Upper lobe of left lung (tissue), 4 donors: ENCODE results near the gene DOCK8.

Source experiments
- CTCF ChIP-seq, 6 experiments: fragments of 450-650 bp in 4 of 6; fragments of 200-600 bp in 2 of 6; sonication (generic) in 2 of 6; IDR thresholded peaks; one replicate each; pipeline ENCODE4 v1.5.1; 2016 to 2019; ENCODE audit warnings: antibody characterized with exemption in 6 of 6
- EP300 ChIP-seq, 4 donors: sonication (generic); formaldehyde crosslinking; IDR thresholded peaks; one replicate each; pipeline ENCODE4 v1.5.1; 2017; ENCODE audit warnings: antibody characterized with exemption in 4 of 4, control low read depth in 2 of 4
- POLR2A ChIP-seq, 4 donors: fragments of 450-650 bp; IDR thresholded peaks; one replicate each; pipeline ENCODE4 v1.5.1; 2016 to 2017; ENCODE audit warnings: antibody characterized with exemption in 4 of 4, mild to moderate bottlenecking in 2 of 4

GRCh38 chr9:389159-389558 is 174.5 kb downstream of the DOCK8 start:
- TF ChIP-seq CTCF (IDR thresholded peaks at IDR 0.05) (no peak), POLR2A (IDR thresholded peaks at IDR 0.05) (no peak), EP300 (IDR thresholded peaks at IDR 0.05) (no peak)
